Loucy (cell line): ENCODE measurements around the gene ZNF81.

Source experiments
- H2AFZ ChIP-seq: fragments of 200-600 bp; sonication (generic); 2 replicates; pipeline ENCODE4 v1.6.0; 2016; ENCODE audit warnings: antibody characterized with exemption, mild to moderate bottlenecking, low read length, moderate library complexity
- H3F3A ChIP-seq: fragments of 200-600 bp; 2 replicates; pipeline ENCODE4 v1.6.0; 2016; ENCODE audit warnings: antibody characterized with exemption, low read depth, mild to moderate bottlenecking
- H3K27me3 ChIP-seq: fragments of 200-600 bp; sonication (generic); 2 replicates; pipeline ENCODE4 v1.6.1; 2014; ENCODE audit warnings: low read length, mild to moderate bottlenecking; ENCODE audit not compliant: insufficient read depth, poor library complexity, severe bottlenecking
- H3K36me3 ChIP-seq: fragments of 200-600 bp; sonication (generic); 2 replicates; pipeline ENCODE4 v1.6.1; 2016; ENCODE audit warnings: low read length; ENCODE audit not compliant: insufficient read depth
- H3K4me1 ChIP-seq: fragments of 200-600 bp; sonication (generic); 2 replicates; pipeline ENCODE4 v1.5.1; 2014; ENCODE audit warnings: low read length, mild to moderate bottlenecking; ENCODE audit not compliant: insufficient read depth, poor library complexity, severe bottlenecking
- H3K4me2 ChIP-seq: fragments of 200-600 bp; sonication (generic); 2 replicates; pipeline ENCODE4 v1.6.0; 2014; ENCODE audit warnings: antibody characterized with exemption, low read length, low read depth, mild to moderate bottlenecking; ENCODE audit not compliant: poor library complexity, severe bottlenecking
- H3K4me3 ChIP-seq: fragments of 200-600 bp; sonication (generic); 2 replicates; pipeline ENCODE4 v1.5.1; 2014; ENCODE audit warnings: low read length, mild to moderate bottlenecking, mixed read lengths; ENCODE audit not compliant: poor library complexity, severe bottlenecking
- H3K79me2 ChIP-seq: fragments of 200-600 bp; sonication (generic); 2 replicates; pipeline ENCODE4 v1.6.1; 2014; ENCODE audit warnings: low read length; ENCODE audit not compliant: insufficient read depth
- H3K9ac ChIP-seq: fragments of 200-600 bp; sonication (generic); 2 replicates; pipeline ENCODE4 v1.6.0; 2014; ENCODE audit warnings: mild to moderate bottlenecking, low read depth, low read length, moderate library complexity; ENCODE audit not compliant: poor library complexity, severe bottlenecking
- H3K9me2 ChIP-seq: fragments of 200-600 bp; sonication (generic); replicated peaks from 2 replicates; pipeline ENCODE4 v1.6.1; 2016; ENCODE audit warnings: low read depth, low read length, mixed read lengths
- H3K9me3 ChIP-seq: fragments of 200-600 bp; sonication (generic); 2 replicates; pipeline ENCODE4 v1.6.1; 2014; ENCODE audit warnings: mild to moderate bottlenecking, antibody characterized with exemption, low read length, low read depth; ENCODE audit not compliant: insufficient read depth
- H4K20me1 ChIP-seq: fragments of 200-600 bp; sonication (generic); 2 replicates; pipeline ENCODE4 v1.6.0; 2014; ENCODE audit warnings: antibody characterized with exemption, low read length, mild to moderate bottlenecking; ENCODE audit not compliant: insufficient read depth, poor library complexity, severe bottlenecking
- EZH2phosphoT487 ChIP-seq: fragments of 200-600 bp; IDR thresholded peaks from 2 replicates; pipeline ENCODE4 v1.6.1; 2018; ENCODE audit warnings: antibody characterized with exemption, mild to moderate bottlenecking, moderate library complexity, borderline replicate concordance
- TF ChIP-seq, protein P1 (sequence below): fragments of 200-600 bp; sonication (generic); conservative IDR thresholded peaks from 2 replicates; pipeline ENCODE4 v1.5.1; 2014; ENCODE audit warnings: mild to moderate bottlenecking, antibody characterized with exemption, low read length

The ZNF81 gene

DNA sequence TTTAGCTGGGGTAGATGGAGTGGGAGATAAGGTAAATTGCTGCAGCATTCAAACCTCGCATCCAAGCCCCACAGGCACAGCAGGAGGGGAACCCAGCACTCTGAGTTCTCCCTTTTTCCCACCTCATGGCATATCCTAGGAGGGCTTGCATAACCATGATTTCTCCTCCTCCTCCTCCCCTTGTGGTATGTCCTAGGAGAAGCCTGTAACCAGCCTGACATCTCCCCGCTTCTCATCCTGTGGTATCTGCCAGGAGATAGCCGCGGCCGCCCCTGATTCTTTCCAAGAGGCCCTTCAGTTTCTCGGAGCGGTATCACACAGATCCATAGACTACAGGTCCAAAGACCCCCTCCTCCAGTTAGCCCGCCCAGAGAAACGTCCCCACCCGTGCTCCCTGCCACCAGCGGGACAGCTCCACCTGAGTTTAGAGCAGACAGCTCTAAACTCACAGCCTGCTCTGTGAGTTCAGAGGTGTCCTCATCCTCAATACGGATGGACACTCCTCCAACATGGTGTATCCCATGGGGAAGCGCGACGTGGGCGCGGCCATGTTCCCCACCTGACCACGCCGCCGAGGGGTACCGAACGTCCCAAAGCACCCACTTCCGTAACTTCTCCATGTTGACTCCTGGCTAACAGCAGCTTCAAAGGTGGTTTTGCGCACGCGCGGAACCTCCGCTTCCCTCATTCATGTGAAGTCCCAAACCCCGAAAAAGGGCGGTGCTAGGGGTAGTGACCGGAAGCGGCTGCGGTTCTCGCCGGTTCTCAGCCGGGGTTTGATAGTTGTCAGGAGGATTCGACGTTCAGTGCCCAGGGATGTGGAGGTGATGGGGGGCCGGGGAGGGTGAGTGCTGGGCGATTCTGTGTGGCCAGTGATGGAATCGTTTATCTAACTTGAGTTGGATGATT is at the start of gene ZNF81:
TSS of gene ZNF81 (plus strand) at position 739 of the 909 bp plus-strand sequence. CDS start 9,366 bp downstream, outside the sequence.
- Histone ChIP-seq H3K36me3 (no peaks in the 10 kb centered on the region), H3K4me2 (peak within 1 kb of the TSS; percentile 83), H3K79me2 (peaks cover 19% of the 10 kb centered on the region; the same call in 1 of the 2 replicates), H3K27me3 (no peaks in the 10 kb centered on the region), H3K9ac (peak within 1 kb of the TSS; percentile 92), H3K9me3 (no peaks in the 10 kb centered on the region), H3F3A (no peaks in the 10 kb centered on the region), H2AFZ (peak within 1 kb of the TSS; percentile 93), H4K20me1 (no peaks in the 10 kb centered on the region), H3K4me3 (peak within 1 kb of the TSS; percentile 94), H3K4me1 (peaks cover 9% of the 10 kb centered on the region), H3K9me2 (no peaks in the 10 kb centered on the region)
- TF ChIP-seq, protein P1, sequence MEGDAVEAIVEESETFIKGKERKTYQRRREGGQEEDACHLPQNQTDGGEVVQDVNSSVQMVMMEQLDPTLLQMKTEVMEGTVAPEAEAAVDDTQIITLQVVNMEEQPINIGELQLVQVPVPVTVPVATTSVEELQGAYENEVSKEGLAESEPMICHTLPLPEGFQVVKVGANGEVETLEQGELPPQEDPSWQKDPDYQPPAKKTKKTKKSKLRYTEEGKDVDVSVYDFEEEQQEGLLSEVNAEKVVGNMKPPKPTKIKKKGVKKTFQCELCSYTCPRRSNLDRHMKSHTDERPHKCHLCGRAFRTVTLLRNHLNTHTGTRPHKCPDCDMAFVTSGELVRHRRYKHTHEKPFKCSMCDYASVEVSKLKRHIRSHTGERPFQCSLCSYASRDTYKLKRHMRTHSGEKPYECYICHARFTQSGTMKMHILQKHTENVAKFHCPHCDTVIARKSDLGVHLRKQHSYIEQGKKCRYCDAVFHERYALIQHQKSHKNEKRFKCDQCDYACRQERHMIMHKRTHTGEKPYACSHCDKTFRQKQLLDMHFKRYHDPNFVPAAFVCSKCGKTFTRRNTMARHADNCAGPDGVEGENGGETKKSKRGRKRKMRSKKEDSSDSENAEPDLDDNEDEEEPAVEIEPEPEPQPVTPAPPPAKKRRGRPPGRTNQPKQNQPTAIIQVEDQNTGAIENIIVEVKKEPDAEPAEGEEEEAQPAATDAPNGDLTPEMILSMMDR: no peak
- no peak for TF ChIP-seq EZH2phosphoT487

DNA sequence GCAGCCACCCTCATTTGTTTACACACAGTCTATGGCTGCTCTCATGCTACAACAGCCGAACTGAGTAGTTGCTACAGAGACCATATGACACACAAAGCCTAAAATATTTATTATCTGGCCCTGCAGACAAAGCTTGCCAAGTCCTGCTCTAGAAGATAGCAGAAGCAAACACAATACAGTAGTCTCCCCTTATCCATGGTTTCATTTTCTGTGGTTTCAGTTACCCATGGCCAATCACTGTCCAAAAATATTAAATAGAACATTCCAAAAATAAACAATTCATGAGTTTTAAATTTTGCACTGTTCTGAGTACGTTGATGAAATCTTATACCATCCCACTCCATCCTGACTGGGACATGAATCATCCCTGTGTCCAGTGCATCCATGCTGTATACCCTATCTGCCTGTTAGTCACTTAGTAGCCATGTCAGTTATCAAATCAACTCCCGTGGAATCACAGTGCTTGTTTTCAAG is 40.2 kb upstream of the ZNF81 start:
- no peak for TF ChIP-seq EZH2phosphoT487
- TF ChIP-seq, protein P1: no peak
- H3K9me2 ChIP-seq: no peaks in the 10 kb centered on the region
- H3K4me2 ChIP-seq: no peak overlapping the region
- H3K79me2 ChIP-seq: no peaks in the 10 kb centered on the region
- H4K20me1 ChIP-seq: no peaks in the 10 kb centered on the region
- H3K4me1 ChIP-seq: no peaks in the 10 kb centered on the region
- no peak overlapping the region for H2AFZ ChIP-seq
- no peaks in the 10 kb centered on the region for H3F3A ChIP-seq
- no peaks in the 10 kb centered on the region for H3K36me3 ChIP-seq
- H3K9ac ChIP-seq: no peak overlapping the region
- H3K9me3 ChIP-seq: no peaks in the 10 kb centered on the region
- H3K27me3 ChIP-seq: no peaks in the 10 kb centered on the region
- no peak overlapping the region for H3K4me3 ChIP-seq

DNA sequence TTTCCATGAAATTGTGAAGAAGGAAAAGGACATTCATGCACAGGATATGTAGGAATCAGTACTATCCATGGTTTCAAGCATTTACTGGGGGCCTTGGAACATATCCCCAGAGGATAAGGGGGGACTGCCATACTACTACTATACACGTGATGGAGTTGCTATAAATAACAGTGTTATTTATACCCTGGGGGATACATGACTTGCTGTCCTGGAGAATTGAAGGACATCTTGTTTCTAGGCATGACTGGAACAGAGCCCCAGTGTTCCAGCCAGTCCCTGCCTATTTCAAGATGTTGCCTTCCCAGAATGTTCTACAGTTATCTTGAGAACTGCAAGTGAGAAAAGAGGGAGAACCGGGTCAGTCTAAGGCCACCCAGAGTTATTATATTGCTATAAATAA is 39.6 kb upstream of the ZNF81 start:
- no peaks in the 10 kb centered on the region for H3K27me3 ChIP-seq
- no peaks in the 10 kb centered on the region for H3K4me1 ChIP-seq
- no peaks in the 10 kb centered on the region for H3F3A ChIP-seq
- TF ChIP-seq, protein P1: no peak
- TF ChIP-seq EZH2phosphoT487: no peak
- no peak overlapping the region for H3K4me2 ChIP-seq
- no peaks in the 10 kb centered on the region for H3K36me3 ChIP-seq
- H3K9me2 ChIP-seq: no peaks in the 10 kb centered on the region
- H3K79me2 ChIP-seq: no peaks in the 10 kb centered on the region
- no peak overlapping the region for H2AFZ ChIP-seq
- no peak overlapping the region for H3K9ac ChIP-seq
- H3K9me3 ChIP-seq: no peaks in the 10 kb centered on the region
- H3K4me3 ChIP-seq: no peak overlapping the region
- H4K20me1 ChIP-seq: no peaks in the 10 kb centered on the region
